ENCODE measurements around the gene CRX. TPM values are rescaled to one million over a fixed set of nuclear protein-coding genes. Genes with fewer than 3 reads are reported as not detected.

CRX gene
- total and polyA plus RNA-seq, 4 donors: 0.04 TPM; not detected in 3

DNA sequence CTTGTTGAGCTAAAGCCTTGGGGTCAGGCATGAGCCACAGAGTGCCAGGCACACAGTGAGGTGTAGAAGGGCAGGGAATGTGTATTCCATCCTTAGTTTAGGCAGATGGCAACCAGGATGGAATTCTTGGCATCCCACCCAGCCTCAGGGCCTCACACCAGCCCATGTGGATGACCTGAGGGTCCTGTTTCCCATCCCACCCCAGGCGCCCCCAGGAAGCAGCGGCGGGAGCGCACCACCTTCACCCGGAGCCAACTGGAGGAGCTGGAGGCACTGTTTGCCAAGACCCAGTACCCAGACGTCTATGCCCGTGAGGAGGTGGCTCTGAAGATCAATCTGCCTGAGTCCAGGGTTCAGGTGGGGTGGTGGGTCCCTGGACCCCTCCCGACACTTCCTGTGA lies 14.3 kb downstream of the CRX start:
- Histone ChIP-seq H3K9ac (ENCODE audit: low read depth in 1 of 2, low read length in 2 of 2) (no peak overlapping the region), H3K4me3 (ENCODE audit: low read depth in 1 of 3, low read length in 3 of 3) (no peak overlapping the region), H3K36me3 (ENCODE audit: control insufficient read depth in 4 of 4, insufficient read depth in 3 of 4, low read depth in 1 of 4, low read length in 3 of 4) (no peaks in the 10 kb centered on the region), H3K27ac (ENCODE audit: low read depth in 1 of 2, low read length in 2 of 2) (no peak overlapping the region), H3K9me3 (ENCODE audit: control insufficient read depth in 4 of 4, low read length in 3 of 4) (no peaks in the 10 kb centered on the region), H3K27me3 (ENCODE audit: control insufficient read depth in 4 of 4, insufficient read depth in 4 of 4, low read length in 3 of 4) (no peaks in the 10 kb centered on the region), H3K4me1 (ENCODE audit: control insufficient read depth in 4 of 4, insufficient read depth in 4 of 4, low read length in 3 of 4) (no peaks in the 10 kb centered on the region)
- no peak for TF ChIP-seq EGR1 (IDR thresholded peaks at IDR 0.05; ENCODE audit: low read depth in 2 of 2)
- TF ChIP-seq, protein P1, sequence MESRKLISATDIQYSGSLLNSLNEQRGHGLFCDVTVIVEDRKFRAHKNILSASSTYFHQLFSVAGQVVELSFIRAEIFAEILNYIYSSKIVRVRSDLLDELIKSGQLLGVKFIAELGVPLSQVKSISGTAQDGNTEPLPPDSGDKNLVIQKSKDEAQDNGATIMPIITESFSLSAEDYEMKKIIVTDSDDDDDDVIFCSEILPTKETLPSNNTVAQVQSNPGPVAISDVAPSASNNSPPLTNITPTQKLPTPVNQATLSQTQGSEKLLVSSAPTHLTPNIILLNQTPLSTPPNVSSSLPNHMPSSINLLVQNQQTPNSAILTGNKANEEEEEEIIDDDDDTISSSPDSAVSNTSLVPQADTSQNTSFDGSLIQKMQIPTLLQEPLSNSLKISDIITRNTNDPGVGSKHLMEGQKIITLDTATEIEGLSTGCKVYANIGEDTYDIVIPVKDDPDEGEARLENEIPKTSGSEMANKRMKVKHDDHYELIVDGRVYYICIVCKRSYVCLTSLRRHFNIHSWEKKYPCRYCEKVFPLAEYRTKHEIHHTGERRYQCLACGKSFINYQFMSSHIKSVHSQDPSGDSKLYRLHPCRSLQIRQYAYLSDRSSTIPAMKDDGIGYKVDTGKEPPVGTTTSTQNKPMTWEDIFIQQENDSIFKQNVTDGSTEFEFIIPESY (IDR thresholded peaks at IDR 0.05): no peak
- TF ChIP-seq MAX (IDR thresholded peaks at IDR 0.05): no peak
- no peak for TF ChIP-seq NR2F2 (IDR thresholded peaks at IDR 0.05)
- no peak for TF ChIP-seq RAD21 (IDR thresholded peaks at IDR 0.05)
- TF ChIP-seq FOXA2 (IDR thresholded peaks at IDR 0.05): no peak
- TF ChIP-seq HNF4G (IDR thresholded peaks at IDR 0.05): no peak
- no peak for TF ChIP-seq ATF3 (IDR thresholded peaks at IDR 0.05)
- TF ChIP-seq, protein P2, sequence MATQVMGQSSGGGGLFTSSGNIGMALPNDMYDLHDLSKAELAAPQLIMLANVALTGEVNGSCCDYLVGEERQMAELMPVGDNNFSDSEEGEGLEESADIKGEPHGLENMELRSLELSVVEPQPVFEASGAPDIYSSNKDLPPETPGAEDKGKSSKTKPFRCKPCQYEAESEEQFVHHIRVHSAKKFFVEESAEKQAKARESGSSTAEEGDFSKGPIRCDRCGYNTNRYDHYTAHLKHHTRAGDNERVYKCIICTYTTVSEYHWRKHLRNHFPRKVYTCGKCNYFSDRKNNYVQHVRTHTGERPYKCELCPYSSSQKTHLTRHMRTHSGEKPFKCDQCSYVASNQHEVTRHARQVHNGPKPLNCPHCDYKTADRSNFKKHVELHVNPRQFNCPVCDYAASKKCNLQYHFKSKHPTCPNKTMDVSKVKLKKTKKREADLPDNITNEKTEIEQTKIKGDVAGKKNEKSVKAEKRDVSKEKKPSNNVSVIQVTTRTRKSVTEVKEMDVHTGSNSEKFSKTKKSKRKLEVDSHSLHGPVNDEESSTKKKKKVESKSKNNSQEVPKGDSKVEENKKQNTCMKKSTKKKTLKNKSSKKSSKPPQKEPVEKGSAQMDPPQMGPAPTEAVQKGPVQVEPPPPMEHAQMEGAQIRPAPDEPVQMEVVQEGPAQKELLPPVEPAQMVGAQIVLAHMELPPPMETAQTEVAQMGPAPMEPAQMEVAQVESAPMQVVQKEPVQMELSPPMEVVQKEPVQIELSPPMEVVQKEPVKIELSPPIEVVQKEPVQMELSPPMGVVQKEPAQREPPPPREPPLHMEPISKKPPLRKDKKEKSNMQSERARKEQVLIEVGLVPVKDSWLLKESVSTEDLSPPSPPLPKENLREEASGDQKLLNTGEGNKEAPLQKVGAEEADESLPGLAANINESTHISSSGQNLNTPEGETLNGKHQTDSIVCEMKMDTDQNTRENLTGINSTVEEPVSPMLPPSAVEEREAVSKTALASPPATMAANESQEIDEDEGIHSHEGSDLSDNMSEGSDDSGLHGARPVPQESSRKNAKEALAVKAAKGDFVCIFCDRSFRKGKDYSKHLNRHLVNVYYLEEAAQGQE (IDR thresholded peaks at IDR 0.05): no peak
- no peak for TF ChIP-seq FOXA1 (IDR thresholded peaks at IDR 0.05)
- no peak for TF ChIP-seq HNF4A (conservative IDR thresholded peaks at IDR 0.05)
- no peak for TF ChIP-seq JUND (IDR thresholded peaks at IDR 0.05)
- no peak for TF ChIP-seq RXRA (IDR thresholded peaks at IDR 0.05)
- no peak for DNase-seq (ENCODE audit: low spot score)
- WGBS: 81% methylated on average over 8 of the region's 8 CpGs

DNA sequence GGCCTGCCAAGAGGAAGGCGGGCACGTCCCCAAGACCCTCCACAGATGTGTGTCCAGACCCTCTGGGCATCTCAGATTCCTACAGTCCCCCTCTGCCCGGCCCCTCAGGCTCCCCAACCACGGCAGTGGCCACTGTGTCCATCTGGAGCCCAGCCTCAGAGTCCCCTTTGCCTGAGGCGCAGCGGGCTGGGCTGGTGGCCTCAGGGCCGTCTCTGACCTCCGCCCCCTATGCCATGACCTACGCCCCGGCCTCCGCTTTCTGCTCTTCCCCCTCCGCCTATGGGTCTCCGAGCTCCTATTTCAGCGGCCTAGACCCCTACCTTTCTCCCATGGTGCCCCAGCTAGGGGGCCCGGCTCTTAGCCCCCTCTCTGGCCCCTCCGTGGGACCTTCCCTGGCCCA lies 17.7 kb downstream of the CRX start:
- DNase-seq (ENCODE audit: low spot score): no peak

More for the DNA sequence above, 17.7 kb downstream of the CRX start:
- no peaks in the 10 kb centered on the region for H3K9me3 ChIP-seq (ENCODE audit: control insufficient read depth in 4 of 4, low read length in 3 of 4)
- H3K4me3 ChIP-seq (ENCODE audit: low read depth in 1 of 3, low read length in 3 of 3): no peak overlapping the region
- WGBS: 69% methylated on average over 16 of the region's 16 CpGs
- H3K27me3 ChIP-seq (ENCODE audit: control insufficient read depth in 4 of 4, insufficient read depth in 4 of 4, low read length in 3 of 4): no peaks in the 10 kb centered on the region
- no peaks in the 10 kb centered on the region for H3K4me1 ChIP-seq (ENCODE audit: control insufficient read depth in 4 of 4, insufficient read depth in 4 of 4, low read length in 3 of 4)
- TF ChIP-seq, protein P2 (IDR thresholded peaks at IDR 0.05): no peak
- TF ChIP-seq GABPA (IDR thresholded peaks at IDR 0.05 in 1 of 2, conservative IDR thresholded peaks at IDR 0.05 in 1 of 2): no peak
- TF ChIP-seq ATF3 (IDR thresholded peaks at IDR 0.05): no peak
- no peak for TF ChIP-seq RXRA (IDR thresholded peaks at IDR 0.05)
- H3K27ac ChIP-seq (ENCODE audit: low read depth in 1 of 2, low read length in 2 of 2): no peak overlapping the region
- H3K9ac ChIP-seq (ENCODE audit: low read depth in 1 of 2, low read length in 2 of 2): no peak overlapping the region
- H3K36me3 ChIP-seq (ENCODE audit: control insufficient read depth in 4 of 4, insufficient read depth in 3 of 4, low read depth in 1 of 4, low read length in 3 of 4): no peaks in the 10 kb centered on the region
